HG03196 (cell line): Measurements from ENCODE around the gene ZMYND15.

Source experiments
- ATAC-seq: cut with Tn5 transposase; IDR thresholded peaks from one replicate; pipeline ENCODE4 v1.9.1; 2021; ENCODE audit not compliant: unreplicated experiment

ZMYND15 gene

GRCh38 chr17:4743216-4743615 lies 3.6 kb downstream of the ZMYND15 start:
- ATAC-seq: no peak

- no peak for ATAC-seq
These were observed 4.3 kb downstream of the ZMYND15 start for GRCh38 chr17:4743898-4744297.

GRCh38 chr17:4744999-4745969 lies 5.7 kb downstream of the ZMYND15 start:
- ATAC-seq: no peak

GRCh38 chr17:4747847-4748246 lies 8.2 kb downstream of the ZMYND15 start:
- no peak for ATAC-seq

GRCh38 chr17:4748686-4749085 lies 9.1 kb downstream of the ZMYND15 start:
- no peak for ATAC-seq

- ATAC-seq: no peak
These were observed 11.0 kb downstream of the ZMYND15 start for GRCh38 chr17:4750606-4751005.

GRCh38 chr17:4751932-4752331 lies 12.3 kb downstream of the ZMYND15 start:
- ATAC-seq: no peak

- ATAC-seq: no peak
These were observed 13.8 kb downstream of the ZMYND15 start for GRCh38 chr17:4753392-4753791.

GRCh38 chr17:4759776-4760236 lies 20.2 kb downstream of the ZMYND15 start:
- no peak for ATAC-seq

GRCh38 chr17:4764595-4764994 lies 25.0 kb downstream of the ZMYND15 start:
- ATAC-seq: no peak

- no peak for ATAC-seq
These were observed 26.6 kb downstream of the ZMYND15 start for GRCh38 chr17:4766201-4766600.

- ATAC-seq: no peak
These were observed 27.1 kb downstream of the ZMYND15 start for GRCh38 chr17:4766723-4767122.

GRCh38 chr17:4768298-4768697 lies 28.7 kb downstream of the ZMYND15 start:
- no peak for ATAC-seq

GRCh38 chr17:4769628-4770027 lies 30.0 kb downstream of the ZMYND15 start:
- no peak for ATAC-seq

- no peak for ATAC-seq
These were observed 32.0 kb downstream of the ZMYND15 start, which contains the start of gene TM4SF5 for GRCh38 chr17:4771519-4772234. TM4SF5 (plus strand) TSS chr17:4771886; CDS start chr17:4771923, 37 bp downstream.

GRCh38 chr17:4772235-4772613 lies 32.6 kb downstream of the ZMYND15 start:
- ATAC-seq: no peak

- ATAC-seq: no peak
These were observed 38.5 kb downstream of the ZMYND15 start for GRCh38 chr17:4777969-4778760.

- ATAC-seq: no peak
These were observed 40.8 kb downstream of the ZMYND15 start for GRCh38 chr17:4780325-4780955.

GRCh38 chr17:4782652-4783051 lies 43.0 kb downstream of the ZMYND15 start:
- ATAC-seq: no peak

- no peak for ATAC-seq
These were observed 45.9 kb downstream of the ZMYND15 start for GRCh38 chr17:4785311-4786105.
